GM18951 (cell line): ENCODE results near the gene PGAM5.

Source experiments
- POLR2A ChIP-seq: IDR thresholded peaks from 4 replicates; pipeline ENCODE4 v1.6.1; 2011; ENCODE audit warnings: mild to moderate bottlenecking; ENCODE audit not compliant: insufficient read length, insufficient read depth; ENCODE audit errors: extremely low read depth
- in situ Hi-C: fragments of 300-500 bp; cut with MboI; formaldehyde crosslinking; loops from one replicate; pipeline ENCODE4 v1.12.0; 2022; ENCODE audit warnings: low sequenced_read_pairs, mixed read lengths, inconsistent platforms; ENCODE audit not compliant: unreplicated experiment

The PGAM5 gene

DNA sequence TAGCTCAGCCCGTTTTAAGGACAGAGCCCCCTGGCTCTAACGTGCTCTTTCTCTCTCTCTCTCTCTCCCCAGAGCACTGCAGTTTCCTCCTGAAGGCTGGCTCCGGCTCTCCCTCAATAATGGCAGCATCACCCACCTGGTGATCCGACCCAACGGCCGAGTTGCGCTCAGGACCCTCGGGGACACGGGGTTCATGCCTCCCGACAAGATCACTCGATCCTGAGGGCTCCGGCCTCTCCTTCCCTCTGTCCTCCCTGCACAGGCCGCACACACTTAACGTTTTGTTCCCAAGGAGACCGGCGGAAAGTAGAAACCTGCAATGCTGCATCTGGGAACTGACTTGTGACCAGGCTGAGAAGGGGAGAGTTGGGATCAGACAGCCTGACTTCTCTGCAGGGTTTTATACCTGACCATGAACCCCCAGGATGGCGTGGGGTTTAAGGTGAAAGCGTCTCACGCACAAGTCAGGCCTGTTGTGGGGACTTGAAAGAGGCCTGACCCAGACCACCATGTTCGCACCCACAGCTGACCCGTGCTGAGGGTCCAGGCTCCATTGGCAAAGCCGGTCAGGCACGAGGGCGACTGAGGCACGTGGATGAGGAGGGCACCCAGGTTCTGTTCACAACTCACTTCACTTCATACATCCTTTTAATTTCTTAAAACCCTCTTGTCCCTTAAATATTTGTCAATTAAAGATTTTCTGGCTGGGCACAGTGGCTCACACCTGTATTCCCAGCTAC is 10.1 kb downstream of the PGAM5 start:
- in situ Hi-C loops, result no loop called here
- no peak for TF ChIP-seq POLR2A

DNA sequence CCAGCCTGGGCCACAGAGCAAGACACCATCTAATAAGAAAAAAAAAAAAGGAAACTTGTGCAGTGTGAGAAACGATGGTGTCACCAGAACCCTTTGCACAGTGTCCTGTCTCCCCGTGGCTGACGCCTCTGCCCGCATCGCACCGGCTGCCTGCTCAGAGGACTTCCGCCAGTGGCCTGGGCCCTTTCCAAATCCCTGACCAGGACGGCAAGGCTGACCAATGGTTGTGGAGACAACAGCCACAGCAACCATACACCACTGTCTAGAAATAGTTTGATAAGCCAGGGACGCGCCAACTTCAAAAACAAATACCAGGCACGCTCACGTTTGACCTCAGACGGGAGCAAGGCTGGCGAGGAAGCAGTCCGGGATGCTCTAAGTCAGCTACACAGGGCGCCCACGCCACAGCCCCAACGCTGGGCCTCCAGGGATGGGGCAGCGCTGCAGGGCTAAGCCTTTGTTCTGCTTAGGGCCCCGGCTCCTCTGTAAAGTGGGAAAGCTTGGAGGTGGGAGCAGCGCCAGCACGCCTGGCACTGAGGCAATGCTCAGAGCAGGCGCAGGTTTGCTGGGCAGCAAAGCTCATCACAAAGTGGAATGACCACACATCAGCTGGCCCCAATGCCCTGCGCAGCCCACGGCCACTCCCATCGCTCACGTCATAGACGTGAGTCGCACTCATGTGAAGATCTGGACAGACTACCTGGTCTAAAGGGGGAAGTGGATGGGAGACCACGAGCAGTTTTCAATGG is 12.5 kb downstream of the PGAM5 start:
- TF ChIP-seq POLR2A, result no peak
- in situ Hi-C loops, result no loop called here

GRCh38 chr12:132723764-132724140 is 13.1 kb downstream of the PGAM5 start:
- in situ Hi-C loops, result no loop called here
- TF ChIP-seq POLR2A, result no peak

DNA sequence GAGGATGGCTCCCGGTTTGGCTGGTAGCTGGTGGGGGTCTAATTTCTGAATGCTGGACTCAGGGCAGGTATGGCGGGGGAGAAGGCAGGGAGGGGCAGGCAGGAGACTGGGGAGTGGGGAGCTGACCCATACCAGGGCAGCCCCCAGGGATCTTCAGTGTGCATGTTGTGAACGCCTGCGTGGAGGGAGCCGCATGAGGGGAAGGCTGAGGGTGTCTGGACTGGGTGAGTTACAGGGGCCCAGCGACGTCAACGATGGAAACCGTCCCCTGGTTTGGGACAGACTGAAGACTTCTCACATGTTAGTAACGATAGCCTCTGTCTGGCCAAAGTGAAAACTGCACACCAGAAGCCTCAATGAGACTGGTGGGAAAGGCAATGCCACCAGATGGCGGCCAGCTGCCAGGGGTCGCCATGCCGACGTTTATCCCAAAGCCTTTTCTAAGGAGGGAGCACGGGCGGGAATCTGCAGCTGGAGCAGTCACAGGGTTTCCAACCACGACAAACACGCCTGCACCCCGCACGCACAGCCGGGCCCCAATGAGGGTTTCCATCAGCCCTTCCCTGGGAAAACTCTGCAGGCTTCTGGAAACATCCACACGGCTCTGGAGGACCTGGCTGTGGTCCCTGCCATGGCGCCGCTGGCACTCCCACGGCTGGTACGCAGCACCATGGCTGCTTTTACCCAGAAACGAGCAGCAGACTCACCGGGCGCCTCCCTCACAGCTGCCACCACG is 14.0 kb downstream of the PGAM5 start:
- TF ChIP-seq POLR2A, result peak; percentile 28
- in situ Hi-C loops, result no loop called here

DNA sequence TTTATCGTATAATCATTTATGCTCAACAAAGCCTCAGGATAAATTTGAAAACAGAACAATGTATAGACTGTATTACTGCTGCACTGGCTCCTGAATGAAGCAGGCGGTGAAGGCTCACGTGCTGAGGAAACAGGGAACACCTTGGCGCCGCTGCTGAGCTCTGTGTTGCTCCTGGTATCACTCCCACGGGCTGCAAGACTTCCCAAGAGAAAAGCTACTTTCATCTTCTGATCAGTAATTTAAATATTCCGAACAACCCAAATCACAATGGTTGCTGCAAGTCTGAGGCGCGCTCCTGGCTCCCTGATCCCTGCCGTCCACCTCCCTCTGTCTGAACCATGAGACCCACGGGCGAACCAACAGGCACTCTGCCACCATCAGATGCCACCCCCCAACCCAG is 15.7 kb downstream of the PGAM5 start:
- in situ Hi-C loops, result no loop called here
- TF ChIP-seq POLR2A, result no peak

DNA sequence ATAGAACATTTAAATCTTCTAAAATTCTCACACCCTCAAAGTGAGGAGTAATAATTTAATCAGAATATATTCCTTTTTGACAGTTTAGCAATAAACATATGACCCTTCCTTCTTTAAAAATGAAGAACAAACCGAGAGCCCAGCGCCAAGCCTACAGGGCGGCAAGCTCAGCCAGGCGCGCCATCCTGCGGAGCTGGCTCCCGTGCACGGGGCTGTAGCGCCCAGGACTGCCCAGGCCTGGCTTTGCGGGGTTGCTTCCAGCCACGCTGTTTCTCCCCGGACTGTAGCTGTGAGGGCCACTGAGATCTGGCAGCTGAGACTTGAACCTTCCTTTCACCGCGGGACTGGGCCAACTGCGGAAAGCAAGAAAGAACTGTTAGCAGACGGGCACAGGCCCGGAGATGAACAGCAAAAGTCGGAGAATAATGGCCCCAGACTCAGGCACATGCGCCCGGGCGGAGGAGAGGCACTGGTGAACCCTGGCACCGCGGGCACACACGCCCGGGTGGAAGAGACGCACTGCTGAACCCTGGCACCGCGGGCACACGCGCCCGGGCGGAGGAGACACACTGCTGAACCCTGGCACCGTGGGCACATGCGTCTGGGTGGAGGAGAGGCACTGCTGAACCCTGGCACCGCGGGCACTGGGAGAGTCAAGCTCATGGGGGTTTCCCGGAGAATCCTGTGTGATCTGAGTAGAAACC is 16.6 kb downstream of the PGAM5 start:
- in situ Hi-C loops, result no loop called here
- no peak for TF ChIP-seq POLR2A

DNA sequence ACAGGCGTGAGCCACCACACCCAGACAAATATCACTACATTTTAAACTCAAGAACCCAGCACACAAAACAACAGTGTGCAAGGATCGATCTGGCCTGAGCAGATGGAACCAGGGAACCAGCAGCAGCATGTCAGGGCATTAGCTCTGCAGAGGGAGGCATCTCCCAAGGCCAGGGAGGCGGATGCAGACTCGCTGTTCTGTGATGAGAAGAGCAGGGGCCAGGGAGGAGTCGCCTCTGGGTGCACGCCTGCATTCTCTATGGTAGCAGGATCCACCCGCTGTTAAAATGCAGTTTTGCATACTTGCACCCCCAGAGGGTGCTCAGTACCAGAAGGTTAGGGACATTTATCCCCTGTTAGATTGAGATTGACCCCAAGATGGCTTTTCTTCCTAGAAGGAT is 17.9 kb downstream of the PGAM5 start:
- in situ Hi-C loops, result no loop called here
- TF ChIP-seq POLR2A, result no peak

DNA sequence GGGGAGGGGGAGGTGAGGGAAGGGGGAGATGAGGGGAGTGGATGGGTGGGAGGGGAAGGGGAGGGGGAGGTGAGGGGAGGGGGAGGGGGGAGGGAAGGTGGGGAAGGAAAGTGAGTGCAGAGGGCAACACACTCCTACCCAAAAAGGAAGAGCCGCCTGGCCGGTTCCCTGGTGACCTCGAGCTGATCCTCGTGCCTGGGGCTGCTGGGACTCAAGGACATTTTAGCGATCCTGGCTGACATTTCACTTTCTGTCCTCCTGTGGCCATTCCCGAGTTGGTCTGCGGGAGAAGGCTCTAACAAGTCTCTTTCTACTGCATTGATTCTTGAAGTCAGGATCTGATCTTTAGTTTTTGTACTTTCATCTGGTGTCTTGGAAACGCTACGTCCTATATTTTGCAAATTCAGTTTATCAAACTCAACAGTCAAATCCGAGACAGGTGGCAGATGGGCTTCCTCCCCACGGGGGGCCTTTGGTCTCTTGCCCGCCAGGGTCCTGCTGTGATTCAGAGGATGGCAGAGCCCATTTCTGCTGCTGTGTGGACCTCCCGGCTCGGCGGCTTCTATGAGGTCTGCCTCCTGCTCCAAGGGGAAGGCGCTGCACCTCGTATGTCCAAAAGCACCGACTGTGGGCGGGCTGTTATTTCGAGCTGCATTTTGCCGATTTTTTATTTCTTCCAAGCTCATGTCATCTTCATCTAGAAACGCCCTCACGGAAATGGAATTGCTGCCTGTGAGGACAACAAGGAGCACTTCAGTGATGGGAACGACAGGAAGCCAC is 19.1 kb downstream of the PGAM5 start:
- in situ Hi-C loops, result no loop called here
- no peak for TF ChIP-seq POLR2A

GRCh38 chr12:132730353-132730752 is 19.7 kb downstream of the PGAM5 start:
- in situ Hi-C loops, result no loop called here
- no peak for TF ChIP-seq POLR2A

DNA sequence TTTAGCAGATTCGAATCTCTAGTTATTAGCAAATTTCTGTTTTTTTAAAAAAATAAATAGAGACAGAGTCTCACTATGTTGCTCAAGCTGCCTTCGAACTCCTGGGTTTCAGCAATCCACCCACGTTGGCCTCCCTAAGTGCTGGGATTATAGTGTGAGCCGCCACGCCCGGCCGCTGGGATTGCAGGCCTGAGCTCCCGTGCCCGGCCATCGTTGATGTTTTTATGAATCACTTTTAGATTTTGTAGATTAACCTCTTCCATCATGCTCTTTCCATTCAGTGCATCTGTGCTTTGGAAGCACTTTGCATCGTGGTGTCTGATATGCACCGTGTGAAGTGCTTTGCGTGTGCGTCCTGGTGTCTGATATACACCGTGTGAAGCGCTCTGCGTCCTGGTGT is 20.9 kb downstream of the PGAM5 start:
- no peak for TF ChIP-seq POLR2A
- in situ Hi-C loops, result no loop called here

DNA sequence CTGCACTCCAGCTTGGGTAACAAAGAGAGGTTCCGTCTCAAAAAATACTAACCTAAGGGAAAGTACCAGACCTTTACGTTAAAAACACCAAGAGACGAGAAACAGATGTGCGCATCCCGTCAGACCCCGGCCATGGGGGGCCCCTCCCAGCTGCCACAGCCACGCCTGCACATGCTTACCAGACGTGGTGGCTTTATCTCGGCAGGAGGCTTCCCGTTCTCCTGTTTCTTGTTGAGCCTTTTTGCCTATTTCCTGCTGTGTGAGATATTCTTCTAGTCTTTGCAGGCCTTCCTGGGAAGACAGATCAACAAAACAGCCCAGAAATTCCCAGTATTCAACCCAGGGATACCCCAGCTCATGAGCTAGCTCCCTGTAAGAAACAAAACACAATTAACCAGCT is 23.6 kb downstream of the PGAM5 start:
- TF ChIP-seq POLR2A, result no peak
- in situ Hi-C loops, result no loop called here

GRCh38 chr12:132735496-132735895 is 24.9 kb downstream of the PGAM5 start:
- in situ Hi-C loops, result no loop called here
- no peak for TF ChIP-seq POLR2A
